ENCODE data around the gene TCEAL4.

DNA sequence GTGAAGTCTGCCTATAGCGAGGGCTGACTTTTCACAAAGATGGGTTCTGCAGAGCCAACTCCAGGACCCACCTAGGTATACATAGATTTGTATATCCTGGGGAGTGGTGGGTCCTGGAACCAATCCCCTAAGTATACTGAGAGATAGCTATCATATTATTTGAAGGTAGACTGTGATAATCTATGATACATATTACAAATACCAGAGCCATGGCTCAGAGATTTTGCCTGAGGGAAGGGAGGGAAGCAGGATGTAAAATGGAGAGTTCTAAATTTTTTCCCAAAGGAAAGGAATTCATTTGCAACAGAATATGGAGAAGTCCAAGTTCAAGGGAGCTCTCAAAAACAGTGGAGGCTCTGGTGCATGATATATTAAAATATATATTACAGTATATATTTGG lies 29.7 kb downstream of the TCEAL4 start:
- no peak for TF ChIP-seq EZH2 (IDR thresholded peaks at IDR 0.05)
- no peak for TF ChIP-seq POLR2AphosphoS5 (IDR thresholded peaks at IDR 0.05; ENCODE audit: borderline replicate concordance, low read depth, low read length)
- TF ChIP-seq FOXP2 (optimal IDR thresholded peaks at IDR 0.05; ENCODE audit: control extremely low read depth, extremely low read length, insufficient read depth): no peak

Measured in SK-N-MC (cell line).